Activated naive CD4-positive, alpha-beta T cell treated with anti-CD3 and anti-CD28 coated beads, Interleukin-2, amount 50 U/mL, for 24 hours (primary cell): Measurements from ENCODE around the gene KRT36.

Experiments
- H3K27ac Mint-ChIP-seq: one replicate; pipeline ENCODE4 v1.8.0; 2021; ENCODE audit warnings: mild to moderate bottlenecking, mixed read lengths
- H3K27me3 Mint-ChIP-seq: one replicate; pipeline ENCODE4 v1.8.0; 2021; ENCODE audit warnings: mixed read lengths
- H3K36me3 Mint-ChIP-seq: one replicate; pipeline ENCODE4 v1.8.0; 2021; ENCODE audit warnings: mixed read lengths
- H3K4me1 Mint-ChIP-seq: one replicate; pipeline ENCODE4 v1.8.0; 2021; ENCODE audit warnings: mixed read lengths
- H3K4me3 Mint-ChIP-seq: one replicate; pipeline ENCODE4 v1.8.0; 2021; ENCODE audit warnings: mild to moderate bottlenecking, mixed read lengths
- H3K9me3 Mint-ChIP-seq: one replicate; pipeline ENCODE4 v1.8.0; 2021; ENCODE audit warnings: mixed read lengths

Gene KRT36

DNA sequence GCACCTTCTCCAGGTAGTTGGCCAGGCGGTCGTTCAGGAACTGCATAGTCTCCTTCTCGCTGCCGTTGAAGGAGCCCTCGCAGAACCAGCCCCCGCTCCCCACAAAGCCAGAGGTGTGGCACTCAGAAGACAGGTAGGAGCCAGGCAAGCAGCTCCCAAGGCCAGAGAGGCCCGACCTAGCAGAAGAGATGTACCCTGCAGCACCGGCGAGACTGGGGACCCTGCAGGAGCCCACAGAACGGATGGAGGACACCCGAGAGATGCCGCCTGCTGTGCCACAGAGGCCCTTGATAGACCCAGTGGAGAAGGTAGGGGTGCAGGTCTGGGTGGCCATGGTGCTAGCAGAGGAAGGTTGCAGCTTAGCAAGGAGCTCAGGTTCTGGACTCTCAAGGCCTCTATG lies at the start of gene KRT36:
TSS of gene KRT36 (minus strand) at position 380 of the 400 bp plus-strand sequence. CDS start at position 334, 46 bp downstream.
- Mint-ChIP-seq H3K27me3 (no peaks in the 10 kb centered on the region), H3K36me3 (no peaks in the 10 kb centered on the region), H3K4me1 (peaks cover 20% of the 10 kb centered on the region), H3K4me3 (no peak within 1 kb of the TSS), H3K9me3 (no peaks in the 10 kb centered on the region), H3K27ac (no peak within 1 kb of the TSS)

DNA sequence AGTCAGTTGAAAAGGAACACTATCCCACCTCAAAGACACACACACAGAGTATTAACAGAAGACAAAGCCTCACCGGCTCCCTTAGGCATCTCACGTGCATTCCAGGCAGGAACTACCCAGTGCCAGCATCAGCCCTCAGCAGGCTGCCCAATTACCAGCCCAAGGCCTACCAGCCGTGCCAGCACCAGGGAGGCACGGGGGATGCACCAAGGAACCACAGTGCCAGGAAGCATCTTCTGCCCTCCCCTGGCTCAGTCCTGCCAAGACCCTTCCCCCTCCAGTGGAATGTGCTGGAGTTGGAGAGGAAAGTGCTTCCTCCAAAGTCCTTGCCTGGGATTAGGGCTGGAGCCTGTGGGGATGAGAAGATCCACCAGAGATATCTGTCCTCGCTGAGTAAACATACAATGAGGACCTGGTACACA lies 49.4 kb upstream of the KRT36 start:
- no peaks in the 10 kb centered on the region for H3K36me3 Mint-ChIP-seq
- H3K9me3 Mint-ChIP-seq: no peaks in the 10 kb centered on the region
- H3K27ac Mint-ChIP-seq: peak overlapping the region; percentile 41
- H3K27me3 Mint-ChIP-seq: peaks cover 3% of the 10 kb centered on the region
- H3K4me1 Mint-ChIP-seq: no peaks in the 10 kb centered on the region
- no peak overlapping the region for H3K4me3 Mint-ChIP-seq

- peaks cover 3% of the 10 kb centered on the region for H3K27me3 Mint-ChIP-seq
- no peaks in the 10 kb centered on the region for H3K4me1 Mint-ChIP-seq
- no peak overlapping the region for H3K4me3 Mint-ChIP-seq
- H3K9me3 Mint-ChIP-seq: no peaks in the 10 kb centered on the region
- H3K27ac Mint-ChIP-seq: no peak overlapping the region
- no peaks in the 10 kb centered on the region for H3K36me3 Mint-ChIP-seq
Observed at GRCh38 chr17:41538565-41538991, 48.9 kb upstream of the KRT36 start.

DNA sequence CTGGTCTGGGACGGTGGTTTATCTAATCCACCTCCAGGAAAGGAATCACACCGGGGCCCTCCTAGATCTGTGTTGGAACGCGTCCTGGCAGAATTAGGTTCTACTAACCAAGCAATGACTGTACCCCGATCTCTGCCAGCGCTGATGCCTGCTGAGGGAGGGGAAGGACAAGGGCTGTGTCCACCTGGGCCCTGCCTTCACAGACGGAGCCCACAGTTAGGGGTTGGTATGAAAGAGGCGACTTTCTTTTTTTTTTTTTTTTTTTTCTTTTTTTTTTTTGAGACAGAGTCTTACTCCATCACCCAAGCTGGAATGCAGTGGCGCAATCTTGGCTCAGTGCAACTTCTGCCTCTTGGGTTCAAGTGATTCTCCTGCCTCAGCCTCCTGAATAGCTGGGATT lies 48.3 kb upstream of the KRT36 start:
- no peaks in the 10 kb centered on the region for H3K4me1 Mint-ChIP-seq
- H3K36me3 Mint-ChIP-seq: no peaks in the 10 kb centered on the region
- H3K27me3 Mint-ChIP-seq: peaks cover 3% of the 10 kb centered on the region
- H3K9me3 Mint-ChIP-seq: no peaks in the 10 kb centered on the region
- no peak overlapping the region for H3K27ac Mint-ChIP-seq
- H3K4me3 Mint-ChIP-seq: no peak overlapping the region

- Mint-ChIP-seq H3K4me1 (no peaks in the 10 kb centered on the region), H3K27ac (no peak overlapping the region), H3K4me3 (no peak overlapping the region), H3K36me3 (no peaks in the 10 kb centered on the region), H3K9me3 (no peaks in the 10 kb centered on the region), H3K27me3 (peaks cover 3% of the 10 kb centered on the region)
Observed at GRCh38 chr17:41537614-41537954, 47.9 kb upstream of the KRT36 start.

- H3K4me3 Mint-ChIP-seq: no peak overlapping the region
Observed at GRCh38 chr17:41536741-41537613, 47.3 kb upstream of the KRT36 start.

GRCh38 chr17:41535764-41536481 lies 46.2 kb upstream of the KRT36 start:
- no peak overlapping the region for H3K27ac Mint-ChIP-seq
- H3K27me3 Mint-ChIP-seq: peaks cover 6% of the 10 kb centered on the region
- H3K4me3 Mint-ChIP-seq: no peak overlapping the region

More at GRCh38 chr17:41536741-41537613, 47.3 kb upstream of the KRT36 start:
- no peaks in the 10 kb centered on the region for H3K4me1 Mint-ChIP-seq
- H3K9me3 Mint-ChIP-seq: no peaks in the 10 kb centered on the region
- peaks cover 3% of the 10 kb centered on the region for H3K27me3 Mint-ChIP-seq
- no peaks in the 10 kb centered on the region for H3K36me3 Mint-ChIP-seq
- H3K27ac Mint-ChIP-seq: no peak overlapping the region

GRCh38 chr17:41534899-41535546 lies 45.3 kb upstream of the KRT36 start:
- H3K27ac Mint-ChIP-seq: no peak overlapping the region
- peaks cover 7% of the 10 kb centered on the region for H3K27me3 Mint-ChIP-seq
- H3K4me3 Mint-ChIP-seq: no peak overlapping the region
- H3K36me3 Mint-ChIP-seq: no peaks in the 10 kb centered on the region
- no peaks in the 10 kb centered on the region for H3K9me3 Mint-ChIP-seq
- H3K4me1 Mint-ChIP-seq: no peaks in the 10 kb centered on the region

More at GRCh38 chr17:41535764-41536481, 46.2 kb upstream of the KRT36 start:
- no peaks in the 10 kb centered on the region for H3K4me1 Mint-ChIP-seq
- no peaks in the 10 kb centered on the region for H3K36me3 Mint-ChIP-seq
- no peaks in the 10 kb centered on the region for H3K9me3 Mint-ChIP-seq

- Mint-ChIP-seq H3K9me3 (no peaks in the 10 kb centered on the region), H3K27me3 (peaks cover 18% of the 10 kb centered on the region), H3K36me3 (no peaks in the 10 kb centered on the region), H3K4me3 (no peak overlapping the region), H3K27ac (no peak overlapping the region), H3K4me1 (no peaks in the 10 kb centered on the region)
Observed at GRCh38 chr17:41533613-41534012, 43.9 kb upstream of the KRT36 start.

DNA sequence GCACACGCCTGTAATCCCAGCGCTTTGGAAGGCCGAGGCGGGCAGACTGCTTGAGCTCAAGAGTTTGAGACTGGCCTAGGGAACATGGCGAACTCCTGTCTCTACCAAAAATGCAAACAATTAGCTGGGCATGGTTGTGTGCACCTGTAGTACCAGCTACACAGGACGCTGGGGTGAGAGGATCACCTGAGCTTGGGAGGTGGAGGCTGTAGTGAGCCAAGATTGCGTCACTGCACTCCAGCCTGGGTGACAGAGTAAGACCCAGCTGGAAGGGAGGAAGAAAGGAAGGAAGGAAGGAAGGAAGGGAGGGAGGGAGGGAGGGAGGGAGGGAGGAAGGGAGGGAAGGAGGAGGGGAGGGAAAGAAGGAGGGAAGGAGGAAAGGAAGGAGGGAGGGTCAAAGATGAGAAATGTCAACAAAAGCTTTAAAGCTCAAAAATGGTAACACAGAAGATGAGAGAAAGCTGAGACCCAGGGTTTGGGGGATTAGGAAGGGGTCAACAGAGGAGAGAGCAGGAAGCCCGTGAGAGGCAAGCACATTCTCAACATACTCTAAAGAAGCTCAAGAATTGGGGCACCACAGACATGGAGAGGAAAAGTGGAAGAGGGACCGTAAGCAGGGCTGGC lies 43.3 kb upstream of the KRT36 start:
- no peaks in the 10 kb centered on the region for H3K9me3 Mint-ChIP-seq
- peaks cover 22% of the 10 kb centered on the region for H3K27me3 Mint-ChIP-seq
- H3K4me3 Mint-ChIP-seq: no peak overlapping the region
- H3K27ac Mint-ChIP-seq: no peak overlapping the region
- peaks cover 4% of the 10 kb centered on the region for H3K4me1 Mint-ChIP-seq
- H3K36me3 Mint-ChIP-seq: no peaks in the 10 kb centered on the region

GRCh38 chr17:41531993-41532392 lies 42.3 kb upstream of the KRT36 start:
- no peak overlapping the region for H3K4me3 Mint-ChIP-seq
- H3K9me3 Mint-ChIP-seq: no peaks in the 10 kb centered on the region
- no peaks in the 10 kb centered on the region for H3K36me3 Mint-ChIP-seq
- H3K27ac Mint-ChIP-seq: no peak overlapping the region
- H3K27me3 Mint-ChIP-seq: peaks cover 25% of the 10 kb centered on the region
- peaks cover 7% of the 10 kb centered on the region for H3K4me1 Mint-ChIP-seq

DNA sequence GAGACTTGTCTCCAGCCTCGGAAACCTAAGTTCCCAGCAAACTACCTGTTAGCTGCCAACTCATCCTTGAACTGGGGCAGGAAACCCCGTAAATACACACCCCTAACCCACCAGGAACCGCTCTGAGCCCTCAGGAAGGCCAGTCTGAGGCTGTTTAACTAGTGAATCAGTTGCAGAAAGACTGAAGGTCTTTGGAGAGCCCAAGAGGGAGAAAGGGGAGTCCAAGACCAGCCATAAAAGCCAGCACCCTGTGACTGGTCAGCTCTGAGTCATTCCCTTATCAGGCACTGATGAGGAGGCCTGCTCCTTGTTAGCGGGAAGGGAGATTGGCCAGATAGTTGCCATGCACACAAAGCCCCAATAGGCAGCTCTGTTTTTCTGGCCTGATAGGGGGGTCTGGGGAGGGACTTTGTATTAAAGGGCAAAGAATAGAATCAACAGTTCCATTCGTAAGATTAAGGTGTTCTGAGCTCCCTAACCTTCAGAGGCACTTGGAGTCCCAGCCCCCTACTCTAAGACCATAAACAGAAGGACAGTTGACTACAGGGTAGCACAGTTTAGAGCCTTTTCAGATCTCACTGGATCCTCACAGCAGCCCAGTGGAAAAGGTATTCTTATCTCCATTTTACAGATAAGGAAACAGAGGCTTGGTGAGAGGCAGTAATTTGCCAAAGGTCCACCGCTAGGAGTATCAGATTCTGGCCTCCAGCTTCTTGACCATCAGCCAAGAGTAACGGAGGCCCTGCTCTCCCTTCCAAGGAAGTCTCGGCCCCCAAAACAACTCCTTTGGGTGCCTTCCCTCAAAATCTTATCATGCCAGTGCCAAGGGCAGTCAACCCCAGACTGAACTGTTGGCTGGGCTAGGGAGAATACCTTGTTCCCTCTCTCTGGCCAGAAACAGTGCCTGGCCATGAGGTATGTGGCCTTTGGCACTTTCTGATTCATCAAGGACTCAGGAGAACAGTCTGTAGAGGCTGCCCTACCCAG lies 40.6 kb upstream of the KRT36 start:
- Mint-ChIP-seq H3K9me3 (no peaks in the 10 kb centered on the region), H3K27me3 (peaks cover 28% of the 10 kb centered on the region), H3K4me3 (no peak overlapping the region), H3K4me1 (peaks cover 10% of the 10 kb centered on the region), H3K36me3 (no peaks in the 10 kb centered on the region), H3K27ac (no peak overlapping the region)

- Mint-ChIP-seq H3K4me1 (peaks cover 10% of the 10 kb centered on the region), H3K27ac (no peak overlapping the region), H3K4me3 (peak overlapping the region; percentile 62), H3K36me3 (no peaks in the 10 kb centered on the region), H3K27me3 (peaks cover 27% of the 10 kb centered on the region), H3K9me3 (no peaks in the 10 kb centered on the region)
Observed at GRCh38 chr17:41529491-41529915, 39.8 kb upstream of the KRT36 start.

DNA sequence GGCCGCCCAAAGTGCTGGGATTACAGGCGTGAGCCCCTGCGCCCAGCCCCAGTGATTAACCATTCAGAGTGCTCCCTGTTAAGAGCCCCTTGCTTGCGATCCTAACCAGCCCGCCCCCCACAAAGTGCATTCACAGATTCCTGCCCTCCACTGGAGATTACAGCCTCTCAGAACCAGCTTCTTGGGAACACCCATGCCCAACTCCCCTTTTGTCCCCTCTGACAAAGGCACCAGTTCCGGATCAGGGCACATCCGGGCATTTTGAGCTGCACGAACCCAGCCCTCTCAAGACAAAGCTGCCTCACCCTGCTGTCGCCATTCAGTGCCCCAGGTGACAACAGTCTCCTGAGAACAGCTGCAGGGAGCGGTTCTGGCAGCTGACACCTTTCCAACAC lies 39.2 kb upstream of the KRT36 start:
- Mint-ChIP-seq H3K9me3 (no peaks in the 10 kb centered on the region), H3K4me1 (peaks cover 10% of the 10 kb centered on the region), H3K27ac (no peak overlapping the region), H3K4me3 (peak overlapping the region; percentile 62), H3K36me3 (no peaks in the 10 kb centered on the region), H3K27me3 (peaks cover 27% of the 10 kb centered on the region)
